Superior temporal gyrus (tissue), 1 donor: Measurements from ENCODE around the gene NFIX.

Experiments
- DNase-seq: peaks from one replicate; pipeline ENCODE4 v3.0.0-alpha.2; 2016; ENCODE audit errors: extremely low spot score

NFIX gene

GRCh38 chr19:13072188-13072908 lies 77.1 kb downstream of the NFIX start:
- peak; percentile 95 for DNase-seq

GRCh38 chr19:13073263-13073662 lies 78.0 kb downstream of the NFIX start:
- DNase-seq: no peak

- no peak for DNase-seq
These were observed 79.1 kb downstream of the NFIX start for GRCh38 chr19:13074378-13074777.

- no peak for DNase-seq
These were observed 81.0 kb downstream of the NFIX start for GRCh38 chr19:13076320-13076719.

GRCh38 chr19:13076787-13077186 lies 81.5 kb downstream of the NFIX start:
- DNase-seq: no peak

- DNase-seq: peak; percentile 81
These were observed 82.0 kb downstream of the NFIX start for GRCh38 chr19:13077240-13077639.

GRCh38 chr19:13078381-13078780 lies 83.1 kb downstream of the NFIX start:
- no peak for DNase-seq

- no peak for DNase-seq
These were observed 83.7 kb downstream of the NFIX start for GRCh38 chr19:13078897-13079541.

- DNase-seq: no peak
These were observed 84.3 kb downstream of the NFIX start for GRCh38 chr19:13079542-13079986.

- DNase-seq: no peak
These were observed 87.1 kb downstream of the NFIX start for GRCh38 chr19:13082192-13083007.

- DNase-seq: no peak
These were observed 87.7 kb downstream of the NFIX start for GRCh38 chr19:13083008-13083404.

GRCh38 chr19:13083627-13084026 lies 88.4 kb downstream of the NFIX start:
- DNase-seq: no peak

GRCh38 chr19:13085666-13086065 lies 90.4 kb downstream of the NFIX start:
- peak; percentile 12 for DNase-seq

- no peak for DNase-seq
These were observed 91.1 kb downstream of the NFIX start for GRCh38 chr19:13086341-13086740.

GRCh38 chr19:13087295-13087694 lies 92.0 kb downstream of the NFIX start:
- DNase-seq: peak; percentile 8

- DNase-seq: peak; percentile 6
These were observed 92.7 kb downstream of the NFIX start for GRCh38 chr19:13087795-13088537.

GRCh38 chr19:13089139-13089856 lies 94.0 kb downstream of the NFIX start:
- DNase-seq: peak; percentile 5

GRCh38 chr19:13089857-13090507 lies 94.7 kb downstream of the NFIX start:
- peak; percentile 4 for DNase-seq

GRCh38 chr19:13090511-13091231 lies 95.4 kb downstream of the NFIX start:
- peak; percentile 3 for DNase-seq
